H7 (cell line): ENCODE measurements around the gene ESF1. TPM values are rescaled to one million over a fixed set of nuclear protein-coding genes. Genes with fewer than 3 reads are reported as not detected.
"Not testable (repeated sequence)": the region's sequence is repeated elsewhere in the genome, so short reads cannot be mapped to it uniquely, and the experiment has no call there.

Source experiments
- DNase-seq: peaks from one replicate; pipeline ENCODE4 v3.0.0; 2012
- H3K27me3 ChIP-seq: 2 replicates; pipeline ENCODE4 v1.6.0; 2011; ENCODE audit warnings: mild to moderate bottlenecking, low read length; ENCODE audit not compliant: control insufficient read depth, insufficient read depth
- H3K36me3 ChIP-seq: replicated peaks from 2 replicates; pipeline ENCODE4 v1.5.1; 2011; ENCODE audit warnings: low read length; ENCODE audit not compliant: control insufficient read depth, insufficient read depth
- H3K4me3 ChIP-seq: 2 replicates; pipeline ENCODE4 v1.5.1; 2011; ENCODE audit warnings: low read depth, mild to moderate bottlenecking, control low read depth, low read length, moderate library complexity; ENCODE audit not compliant: insufficient read depth
- total RNA-seq: library from RNA; depleted of rRNA; stranded (reverse); fragments of >200 nt; shearing (Covaris generic); gene quantifications from 2 replicates; pipeline ENCODE4 v1.2.3, GENCODE V29; 2014

ESF1 gene
- total RNA-seq, 1 experiment from 2014 or later: 7.4 TPM

DNA sequence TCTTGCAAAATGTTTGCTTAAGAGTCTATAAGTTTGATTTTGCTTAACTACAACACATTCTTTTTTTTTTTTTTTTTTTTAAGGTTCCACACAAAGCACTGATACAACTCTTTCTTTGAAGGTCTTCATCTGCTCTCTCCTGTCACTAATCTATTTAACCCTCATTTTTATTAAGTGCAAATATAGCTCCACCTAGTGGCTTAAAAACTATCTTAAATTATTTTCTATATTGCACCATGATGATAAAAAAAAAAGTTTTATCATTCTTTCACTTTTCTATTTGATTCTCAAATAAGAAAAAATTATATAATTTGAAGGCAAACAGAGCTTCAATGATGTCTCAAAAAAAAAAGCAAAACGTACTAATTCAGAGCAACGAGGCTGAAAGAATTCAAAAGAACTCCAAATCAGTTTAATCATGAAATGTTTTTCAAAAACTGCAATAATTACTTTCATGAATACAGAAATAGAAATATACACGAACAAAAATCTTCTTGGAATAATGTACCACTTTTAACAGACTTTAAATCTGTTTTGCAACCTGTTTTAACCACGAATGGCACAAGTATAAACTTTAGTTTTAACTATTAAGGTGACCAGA, 12.8 kb downstream of the ESF1 start:
- Histone ChIP-seq H3K4me3 (no peak overlapping the region), H3K36me3 (peaks cover 29% of the 10 kb centered on the region), H3K27me3 (no peaks in the 10 kb centered on the region)
- peak; percentile 16 for DNase-seq

DNA sequence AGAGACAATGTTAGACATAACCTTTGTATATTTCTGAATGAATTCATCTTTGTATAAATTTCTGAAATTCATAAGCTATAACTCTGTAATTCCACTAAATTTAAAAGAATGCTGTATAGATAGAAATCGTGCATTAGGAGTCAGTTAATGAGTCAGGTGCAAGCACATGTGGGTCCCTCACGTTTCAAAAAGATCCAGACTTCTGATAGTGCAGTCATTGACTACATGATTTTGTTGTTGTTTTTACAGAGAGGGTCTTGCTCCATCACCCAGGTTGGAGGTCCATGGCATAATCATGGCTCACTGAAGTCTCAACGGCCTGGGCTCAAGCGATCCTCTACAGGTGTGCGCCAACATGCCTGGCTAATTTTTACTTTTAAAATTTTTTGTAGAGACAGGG, 14.6 kb downstream of the ESF1 start:
- Histone ChIP-seq H3K27me3 (no peaks in the 10 kb centered on the region), H3K36me3 (peaks cover 30% of the 10 kb centered on the region), H3K4me3 (no peak overlapping the region)
- DNase-seq: no peak

DNA sequence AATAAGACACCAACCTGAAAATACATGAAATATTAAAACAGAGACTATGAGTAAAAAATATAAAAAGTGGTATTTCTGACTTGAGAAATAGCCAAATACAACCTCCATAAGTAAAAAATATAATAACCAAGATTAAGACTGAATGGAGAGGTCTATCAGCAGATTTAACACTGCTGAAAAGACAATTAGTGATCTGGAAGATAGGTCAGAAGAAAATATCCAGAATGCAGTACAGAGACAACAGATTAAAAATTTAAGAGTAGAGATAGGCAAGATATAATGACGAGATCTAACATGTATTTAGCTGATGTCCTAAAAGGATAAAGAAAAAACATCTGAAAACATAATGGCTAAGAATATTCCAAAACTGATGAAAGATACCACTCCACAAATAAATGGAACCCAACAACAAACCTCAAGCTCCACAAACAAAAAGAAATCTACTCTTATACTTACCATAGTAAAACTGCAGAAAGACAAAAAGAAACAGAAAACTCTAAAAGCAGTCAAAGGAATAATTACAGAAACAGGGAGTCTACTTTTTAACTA, 18.8 kb downstream of the ESF1 start:
- no peak for DNase-seq
- H3K36me3 ChIP-seq: peaks cover 37% of the 10 kb centered on the region
- no peaks in the 10 kb centered on the region for H3K27me3 ChIP-seq
- H3K4me3 ChIP-seq: no peak overlapping the region

DNA sequence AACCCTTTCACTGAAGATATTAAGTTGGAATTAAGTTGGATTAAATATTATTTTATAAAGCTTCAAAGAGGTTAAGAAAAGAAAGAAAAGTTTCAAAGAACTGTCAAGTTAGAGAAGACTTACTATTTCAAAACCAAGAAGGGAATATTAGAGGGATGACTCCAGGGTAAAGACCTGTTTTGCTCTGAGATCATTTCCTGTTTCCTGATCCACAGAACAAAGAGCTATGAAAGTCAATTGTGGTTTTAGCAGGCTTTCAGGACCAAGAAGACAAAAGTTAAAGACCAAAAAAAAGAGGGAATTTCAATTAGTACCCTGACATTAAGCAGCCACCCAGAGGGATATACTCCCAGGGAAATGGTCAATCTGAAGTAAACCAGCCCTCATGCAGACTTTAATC, 19.4 kb downstream of the ESF1 start:
- peaks cover 36% of the 10 kb centered on the region for H3K36me3 ChIP-seq
- no peaks in the 10 kb centered on the region for H3K27me3 ChIP-seq
- DNase-seq: no peak
- H3K4me3 ChIP-seq: no peak overlapping the region

DNA sequence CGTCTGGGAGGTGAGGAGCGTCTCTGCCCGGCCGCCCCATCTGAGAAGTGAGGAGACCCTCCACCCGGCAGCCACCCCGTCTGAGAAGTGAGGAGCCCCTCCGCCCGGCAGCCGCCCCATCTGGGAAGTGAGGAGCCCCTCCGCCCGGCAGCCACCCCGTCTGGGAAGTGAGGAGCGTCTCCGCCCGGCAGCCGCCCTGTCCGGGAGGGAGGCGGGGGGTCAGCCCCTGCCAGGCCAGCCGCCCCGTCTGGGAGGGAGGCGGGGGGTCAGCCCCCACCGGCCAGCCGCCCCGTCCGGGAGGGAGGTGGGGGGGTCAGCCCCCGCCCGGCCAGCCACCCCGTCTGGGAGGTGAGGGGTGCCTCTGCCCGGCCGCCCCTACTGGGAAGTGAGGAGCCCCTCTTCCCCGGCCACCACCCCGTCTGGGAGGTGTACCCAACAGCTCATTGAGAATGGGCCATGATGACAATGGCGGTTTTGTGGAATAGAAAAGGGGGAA, 24.2 kb downstream of the ESF1 start:
- H3K36me3 ChIP-seq: peaks cover 33% of the 10 kb centered on the region
- H3K4me3 ChIP-seq, H3K27me3 ChIP-seq, DNase-seq: not testable (repeated sequence)

DNA sequence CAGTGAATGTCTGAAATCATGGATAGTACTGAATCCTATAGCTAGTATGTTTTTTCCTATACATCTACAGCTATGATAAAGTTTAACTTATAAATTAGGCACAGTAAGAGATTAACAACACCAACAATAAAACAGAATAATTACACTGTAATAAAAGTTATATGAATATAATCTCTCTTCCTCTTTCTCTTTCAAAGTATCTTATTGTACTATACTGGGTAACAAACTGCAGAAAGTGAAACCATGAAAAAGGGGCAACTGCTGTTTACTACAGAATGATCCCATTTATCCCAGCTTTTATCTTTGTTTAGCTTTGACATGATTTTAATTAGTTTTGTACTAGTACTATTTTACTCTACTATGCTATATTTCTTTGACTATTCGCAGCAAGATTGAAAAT, 25.8 kb downstream of the ESF1 start:
- Histone ChIP-seq H3K4me3 (no peak overlapping the region), H3K36me3 (peaks cover 23% of the 10 kb centered on the region), H3K27me3 (no peaks in the 10 kb centered on the region)
- no peak for DNase-seq

DNA sequence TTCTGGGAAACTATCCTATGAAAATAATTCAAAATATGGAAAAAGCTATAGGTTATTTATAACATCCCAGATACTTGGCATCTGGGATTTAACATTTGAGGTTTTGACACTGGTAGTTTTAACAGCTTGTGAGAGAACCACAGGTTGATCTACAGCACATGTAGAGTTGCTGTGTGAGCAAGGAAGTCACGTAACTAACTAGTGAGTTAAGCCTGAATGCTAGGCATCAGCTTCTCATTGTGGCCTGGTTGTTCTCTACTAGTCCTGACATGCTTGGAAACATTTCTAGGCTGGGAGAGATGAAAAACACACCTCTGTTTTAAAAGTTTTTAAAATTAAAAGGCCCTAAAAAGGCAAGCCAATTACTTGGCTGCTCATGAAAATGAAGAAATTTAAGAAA, 28.2 kb downstream of the ESF1 start:
- H3K27me3 ChIP-seq: no peaks in the 10 kb centered on the region
- H3K4me3 ChIP-seq: no peak overlapping the region
- peaks cover 20% of the 10 kb centered on the region for H3K36me3 ChIP-seq
- no peak for DNase-seq

DNA sequence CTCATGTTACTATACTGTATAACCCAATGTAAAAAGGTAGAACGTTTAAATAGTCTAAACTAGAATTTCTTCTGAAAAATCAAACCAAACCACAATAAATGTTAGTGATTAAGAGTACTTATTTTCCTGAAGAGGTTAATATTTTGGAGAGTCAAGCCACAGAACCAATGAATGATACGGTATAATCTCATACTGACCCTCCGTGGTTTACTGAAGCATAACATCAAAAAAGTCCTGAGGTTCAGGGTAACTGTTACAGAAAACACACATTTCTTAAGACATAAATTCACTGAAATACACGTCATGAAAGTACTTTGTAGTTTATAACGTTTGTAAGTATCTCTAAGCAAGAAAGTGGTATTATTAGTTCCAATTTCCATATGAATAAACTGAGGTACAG, 28.9 kb downstream of the ESF1 start:
- H3K27me3 ChIP-seq: no peaks in the 10 kb centered on the region
- no peak overlapping the region for H3K4me3 ChIP-seq
- DNase-seq: no peak
- H3K36me3 ChIP-seq: peaks cover 20% of the 10 kb centered on the region

DNA sequence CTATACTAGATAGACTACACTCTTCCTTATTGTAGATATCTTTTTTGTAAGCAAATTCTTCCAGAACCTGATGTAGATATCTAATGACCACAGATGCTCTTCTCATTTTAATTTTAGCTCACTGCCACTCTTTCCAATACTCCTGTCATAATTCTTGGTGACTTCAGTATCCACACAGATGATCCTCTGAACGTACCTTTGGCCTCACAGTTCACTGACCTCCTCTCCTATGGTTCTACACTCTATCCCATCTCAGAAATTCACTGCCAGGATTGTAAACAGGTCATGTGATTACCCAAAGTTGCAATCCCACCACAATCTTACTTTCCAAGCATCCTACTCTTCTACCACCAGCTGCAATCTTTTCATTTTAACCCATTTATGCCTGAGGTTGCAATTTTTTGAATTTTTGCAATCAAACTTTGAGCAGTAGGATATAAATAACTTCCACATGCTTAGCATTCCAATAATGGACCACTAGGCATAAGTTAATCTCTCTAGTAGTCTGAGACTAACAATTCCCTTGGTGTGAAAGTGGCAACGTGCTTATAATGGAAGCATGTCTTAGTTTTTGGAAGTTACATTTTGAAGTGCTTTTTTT, 31.2 kb downstream of the ESF1 start:
- no peak overlapping the region for H3K4me3 ChIP-seq
- no peaks in the 10 kb centered on the region for H3K27me3 ChIP-seq
- DNase-seq: no peak
- H3K36me3 ChIP-seq: peaks cover 9% of the 10 kb centered on the region

DNA sequence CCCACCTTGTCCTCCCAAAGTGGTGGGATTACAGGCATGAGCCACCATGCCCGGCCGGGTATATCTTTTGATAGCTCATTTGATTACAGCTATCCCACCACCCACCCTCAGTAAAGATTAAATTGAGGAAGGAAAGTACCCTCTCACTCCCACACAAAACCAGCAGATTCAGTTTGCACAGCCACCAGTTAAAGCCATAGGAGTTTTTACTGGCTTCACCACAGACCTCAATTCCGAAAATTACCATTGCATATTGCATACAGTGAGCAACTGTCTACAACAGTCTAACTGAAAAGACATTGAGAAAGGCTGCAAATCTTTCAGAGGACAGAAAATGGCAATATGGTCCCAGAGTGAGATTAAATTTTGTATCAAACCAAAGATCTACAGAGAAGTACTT, 34.9 kb downstream of the ESF1 start:
- no peaks in the 10 kb centered on the region for H3K27me3 ChIP-seq
- H3K4me3 ChIP-seq: no peak overlapping the region
- DNase-seq: no peak
- H3K36me3 ChIP-seq: peaks cover 3% of the 10 kb centered on the region

DNA sequence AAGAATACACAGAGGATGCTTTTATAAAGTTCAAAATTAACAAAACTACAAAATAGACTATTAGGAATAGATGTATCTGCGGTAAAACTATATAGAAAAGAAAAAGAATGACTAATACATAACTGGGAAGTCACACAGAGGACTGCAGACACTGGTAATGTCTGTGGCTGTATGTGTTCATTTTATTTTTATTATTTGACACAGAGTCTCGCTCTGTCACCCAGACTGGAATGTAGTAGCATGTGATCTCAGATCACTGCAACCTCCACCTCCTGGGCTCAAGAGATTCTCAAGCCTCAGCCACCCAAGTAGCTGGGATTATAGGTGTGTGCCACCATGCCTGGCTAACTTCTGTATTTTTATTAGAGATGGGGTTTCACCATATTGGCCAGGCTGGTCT, 38.9 kb downstream of the ESF1 start:
- Histone ChIP-seq H3K27me3 (no peaks in the 10 kb centered on the region), H3K36me3 (peaks cover 4% of the 10 kb centered on the region), H3K4me3 (no peak overlapping the region)
- DNase-seq: no peak

DNA sequence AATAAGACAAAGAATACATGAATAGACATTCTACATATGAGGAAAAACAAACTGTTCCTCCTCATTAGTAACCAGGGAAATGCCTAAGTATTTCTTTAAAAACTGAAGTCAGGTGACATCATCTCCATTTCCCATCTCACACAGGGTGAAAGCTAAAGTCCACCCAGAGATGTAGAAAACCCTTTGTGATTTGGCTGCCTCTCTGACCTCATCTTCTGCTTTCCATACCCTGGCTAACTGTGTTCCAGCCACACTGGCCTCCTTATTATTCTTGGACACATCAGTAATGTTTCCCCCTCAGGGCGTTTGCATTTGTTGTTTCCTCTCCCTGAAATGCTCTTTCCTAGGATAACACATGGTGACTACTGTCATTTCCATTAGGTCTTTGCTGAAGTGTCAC, 40.4 kb downstream of the ESF1 start:
- H3K4me3 ChIP-seq: no peak overlapping the region
- no peak for DNase-seq

DNA sequence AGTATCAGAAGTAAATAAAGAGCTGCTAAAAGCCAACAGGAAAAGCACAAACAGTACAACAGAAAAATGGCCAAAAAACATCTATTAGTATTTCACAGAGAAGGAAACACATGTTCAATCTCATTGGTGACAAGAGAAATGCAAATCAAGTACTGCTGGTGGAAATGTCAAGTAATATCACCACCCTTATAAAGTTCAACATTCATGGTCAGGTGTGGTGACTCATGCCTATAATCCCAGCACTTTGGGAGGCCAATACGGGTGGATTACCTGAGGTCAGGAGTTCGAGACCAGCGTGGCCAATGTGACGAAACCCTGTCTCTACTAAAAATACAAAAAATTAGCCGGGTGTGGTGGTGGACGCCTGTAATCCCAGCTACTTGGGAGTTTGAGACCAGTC, 42.8 kb downstream of the ESF1 start:
- Histone ChIP-seq H3K36me3 (peaks cover 2% of the 10 kb centered on the region), H3K27me3 (no peaks in the 10 kb centered on the region), H3K4me3 (no peak overlapping the region)
- DNase-seq: no peak

More for the DNA sequence above, 40.4 kb downstream of the ESF1 start:
- no peaks in the 10 kb centered on the region for H3K27me3 ChIP-seq
- H3K36me3 ChIP-seq: peaks cover 4% of the 10 kb centered on the region

DNA sequence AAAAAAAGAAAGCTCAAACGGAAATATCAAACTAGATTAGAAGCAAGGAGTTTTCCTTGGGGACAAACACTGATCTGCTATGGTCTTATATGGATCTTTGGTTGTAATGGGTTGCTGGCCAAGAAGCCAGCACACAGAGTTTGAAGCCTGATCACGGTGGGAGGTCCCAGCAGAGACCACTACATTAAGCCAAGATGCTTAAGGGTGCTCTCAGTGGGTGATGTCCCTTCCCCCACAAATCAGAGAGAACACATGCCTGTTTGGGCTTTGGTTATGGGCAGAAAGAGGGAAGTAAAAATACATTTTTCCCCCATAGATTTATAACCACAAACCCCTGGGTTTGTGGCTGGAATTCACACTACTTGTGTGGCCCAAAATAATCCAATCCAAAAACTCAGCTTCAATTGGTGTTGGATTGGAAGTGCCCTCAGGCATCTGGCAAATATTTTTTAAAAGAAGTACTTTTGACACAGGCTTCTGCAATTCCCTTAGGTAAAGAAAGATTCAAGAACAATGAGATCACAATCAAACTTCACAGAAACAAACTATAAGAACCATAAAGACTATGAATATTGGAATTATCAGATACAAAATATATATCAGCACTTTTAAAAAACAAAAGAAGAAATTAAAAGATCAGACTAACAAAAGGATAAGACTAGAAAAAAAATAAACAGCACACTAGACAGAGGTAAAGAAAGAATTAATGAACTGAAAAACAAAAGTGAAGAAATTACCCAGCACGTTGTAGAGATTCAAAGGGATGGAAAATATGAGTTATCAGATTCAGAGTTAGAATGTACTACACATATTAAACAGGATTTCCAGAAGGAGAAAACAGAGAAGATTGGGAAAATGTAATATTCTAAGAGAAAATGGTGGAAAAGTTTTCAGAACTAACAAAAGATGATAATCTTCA, 44.7 kb downstream of the ESF1 start:
- DNase-seq: no peak
- no peaks in the 10 kb centered on the region for H3K27me3 ChIP-seq
- H3K36me3 ChIP-seq: peaks cover 2% of the 10 kb centered on the region
- no peak overlapping the region for H3K4me3 ChIP-seq

DNA sequence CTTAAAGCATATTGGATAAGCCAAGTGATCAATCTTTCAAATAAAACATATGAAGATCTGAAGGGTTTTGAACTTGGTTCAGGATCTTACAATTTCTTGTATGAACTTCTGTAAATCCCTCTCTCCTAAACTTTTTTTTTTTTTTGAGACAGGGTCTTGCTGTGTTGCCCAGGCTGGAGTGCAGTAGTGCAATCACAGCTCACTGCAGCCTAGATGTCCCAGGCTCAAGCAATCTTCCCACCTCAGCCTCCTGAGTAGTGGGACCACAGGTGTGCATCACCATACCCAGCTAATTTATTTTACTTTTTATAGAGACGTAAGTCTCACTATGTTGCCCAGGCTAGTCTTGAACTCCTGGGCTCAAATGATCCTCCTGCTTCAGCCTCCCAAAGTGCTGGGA, 46.5 kb downstream of the ESF1 start:
- not testable (repeated sequence) for DNase-seq, H3K36me3 ChIP-seq, H3K4me3 ChIP-seq, H3K27me3 ChIP-seq
